Stimulated activated CD4-positive, alpha-beta T cell treated with anti-CD3 and anti-CD28 coated beads, Interleukin-12 subunit alpha, Interleukin-12 subunit beta, amount 100 ng/mL, for 4 hours (primary cell): ENCODE results near the gene BCL7A.
"Not testable (repeated sequence)": the region's sequence is repeated elsewhere in the genome, so short reads cannot be mapped to it uniquely, and the experiment has no call there.

Experiments
- DNase-seq: peaks from one replicate; pipeline ENCODE4 v3.0.0-alpha.2; 2020

The BCL7A gene

DNA sequence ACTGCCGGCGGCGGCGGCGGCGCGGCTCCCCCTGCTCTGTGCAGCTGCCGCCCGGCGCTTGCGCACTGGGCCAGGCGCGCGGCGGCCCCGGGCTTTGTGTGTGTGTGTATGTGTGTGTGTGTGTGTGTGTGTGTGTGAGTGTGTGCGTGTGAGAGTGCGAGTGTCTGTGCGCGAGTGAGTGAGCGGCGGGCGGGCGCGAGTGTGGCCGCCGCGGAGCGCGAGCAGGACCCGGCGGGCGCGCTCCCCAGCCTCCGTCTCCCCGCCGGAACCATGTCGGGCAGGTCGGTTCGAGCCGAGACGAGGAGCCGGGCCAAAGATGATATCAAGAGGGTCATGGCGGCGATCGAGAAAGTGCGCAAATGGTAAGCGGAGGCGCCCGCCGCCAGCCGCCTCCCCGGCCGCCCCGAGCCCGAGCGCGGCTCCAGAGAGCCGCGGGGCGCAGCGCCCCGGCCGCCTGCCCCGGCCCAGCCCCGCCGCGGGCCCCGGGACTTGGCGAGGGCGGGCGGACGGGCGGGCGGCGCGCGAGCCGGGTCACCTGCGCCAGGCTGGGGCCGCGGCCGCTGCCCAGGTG, at the start of gene BCL7A:
Gene BCL7A (plus strand): TSS at position 63 of the 571 bp plus-strand sequence. CDS start 208 bp downstream, at position 271.
- DNase-seq, result peak; percentile 62

GRCh38 chr12:121974026-121974985, 47.4 kb upstream of the BCL7A start:
- DNase-seq, result no peak

DNA sequence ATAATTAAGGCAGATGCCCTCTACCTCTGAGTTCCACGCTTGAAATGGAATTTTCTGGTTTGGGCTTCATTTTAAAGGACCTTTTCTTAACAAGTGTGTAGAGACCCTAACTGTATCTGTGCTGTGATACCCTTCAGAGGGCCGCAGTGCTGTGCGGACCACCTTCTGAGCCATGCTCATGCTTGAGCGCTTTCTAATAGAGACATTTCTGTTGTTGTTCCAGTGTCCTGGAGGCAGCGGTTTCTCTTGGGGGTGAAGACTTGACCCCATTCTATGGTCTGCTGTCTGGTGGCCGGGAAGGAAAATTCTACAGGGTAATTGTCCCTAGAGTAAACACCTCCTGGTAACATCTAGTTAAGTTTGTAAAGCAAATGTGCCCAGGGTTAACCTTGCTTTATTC, 46.7 kb upstream of the BCL7A start:
- no peak for DNase-seq

- DNase-seq, result no peak
Measured at GRCh38 chr12:121976950-121977349, 44.7 kb upstream of the BCL7A start.

DNA sequence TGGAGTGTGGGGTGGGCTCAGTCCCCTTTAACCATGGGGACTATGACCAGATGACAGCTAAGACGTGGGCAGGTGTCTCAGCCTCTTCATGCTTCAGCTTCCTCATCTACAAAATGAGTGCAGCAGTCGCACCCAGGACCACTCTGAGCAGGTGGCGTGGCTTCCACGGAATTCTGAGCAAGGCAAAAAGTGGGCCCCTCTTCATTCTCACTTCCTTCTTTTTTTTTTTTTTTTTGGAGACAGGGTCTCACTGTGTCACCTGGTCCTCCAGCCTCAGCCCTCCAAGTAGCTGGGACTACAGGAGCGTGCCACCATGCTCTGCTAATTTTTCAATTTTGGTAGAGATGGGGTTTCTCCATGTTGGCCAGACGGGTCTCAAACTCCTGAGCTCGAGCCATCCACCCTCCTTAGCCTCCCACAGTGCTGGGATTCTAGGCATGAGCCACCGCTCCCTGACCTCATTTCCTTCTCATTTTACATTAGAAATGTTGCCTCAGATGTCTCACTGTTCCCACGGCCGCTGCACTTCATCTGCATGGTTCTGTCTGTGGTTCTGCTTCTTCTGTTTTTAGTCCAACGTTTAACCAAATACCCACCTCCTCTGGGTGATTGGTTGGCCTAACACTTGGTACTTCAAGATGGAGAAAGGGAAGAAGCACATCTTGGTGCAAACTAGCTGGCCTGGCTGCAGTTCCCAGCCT, 41.3 kb upstream of the BCL7A start:
- no peak for DNase-seq

DNA sequence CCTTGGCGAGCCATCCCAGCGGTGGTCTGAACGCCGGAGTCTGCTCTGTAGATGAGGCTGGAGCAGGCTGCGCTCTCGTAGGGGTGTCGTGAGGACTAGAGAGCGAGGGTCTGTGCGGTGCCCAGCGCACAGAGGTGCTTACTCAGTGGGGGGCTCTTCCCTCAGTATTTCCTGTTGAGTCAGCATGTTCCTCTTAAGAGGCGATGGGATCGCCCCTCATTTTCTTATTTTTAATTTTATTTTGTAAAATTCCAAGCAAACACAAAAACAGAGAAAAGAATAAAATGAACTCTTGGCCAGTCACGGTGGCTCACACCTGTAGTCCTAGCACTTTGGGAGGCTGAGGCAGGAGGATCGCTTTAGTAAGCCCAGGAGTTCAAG, 40.8 kb upstream of the BCL7A start:
- DNase-seq, result no peak

GRCh38 chr12:121981456-121981855, 40.2 kb upstream of the BCL7A start:
- DNase-seq, result no peak

DNA sequence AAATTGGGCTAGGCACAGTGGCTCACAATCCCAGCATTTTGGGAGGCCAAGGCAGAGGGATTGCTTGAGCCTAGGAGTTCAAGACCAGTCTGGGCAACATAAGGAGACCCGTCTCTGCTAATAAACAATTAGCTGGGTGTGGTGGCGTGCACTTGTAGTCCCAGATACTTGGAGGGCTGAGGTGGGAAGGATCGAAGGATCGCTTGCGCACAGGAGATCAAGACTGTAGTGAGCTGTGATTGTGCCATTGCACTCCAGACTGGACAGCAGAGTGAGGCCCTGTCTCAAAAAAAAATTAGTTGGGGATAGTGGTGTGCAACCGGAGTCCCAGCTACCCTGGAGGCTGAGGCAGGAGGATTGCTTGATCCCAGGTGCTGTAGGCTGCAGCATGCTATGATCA, 38.7 kb upstream of the BCL7A start:
- DNase-seq, result no peak

- no peak for DNase-seq
Measured at GRCh38 chr12:121983536-121984210, 38.0 kb upstream of the BCL7A start.

- no peak for DNase-seq
Measured at GRCh38 chr12:121986489-121987245, 35.0 kb upstream of the BCL7A start.

- not testable (repeated sequence) for DNase-seq
Measured at GRCh38 chr12:121988519-121988918, 33.2 kb upstream of the BCL7A start.

DNA sequence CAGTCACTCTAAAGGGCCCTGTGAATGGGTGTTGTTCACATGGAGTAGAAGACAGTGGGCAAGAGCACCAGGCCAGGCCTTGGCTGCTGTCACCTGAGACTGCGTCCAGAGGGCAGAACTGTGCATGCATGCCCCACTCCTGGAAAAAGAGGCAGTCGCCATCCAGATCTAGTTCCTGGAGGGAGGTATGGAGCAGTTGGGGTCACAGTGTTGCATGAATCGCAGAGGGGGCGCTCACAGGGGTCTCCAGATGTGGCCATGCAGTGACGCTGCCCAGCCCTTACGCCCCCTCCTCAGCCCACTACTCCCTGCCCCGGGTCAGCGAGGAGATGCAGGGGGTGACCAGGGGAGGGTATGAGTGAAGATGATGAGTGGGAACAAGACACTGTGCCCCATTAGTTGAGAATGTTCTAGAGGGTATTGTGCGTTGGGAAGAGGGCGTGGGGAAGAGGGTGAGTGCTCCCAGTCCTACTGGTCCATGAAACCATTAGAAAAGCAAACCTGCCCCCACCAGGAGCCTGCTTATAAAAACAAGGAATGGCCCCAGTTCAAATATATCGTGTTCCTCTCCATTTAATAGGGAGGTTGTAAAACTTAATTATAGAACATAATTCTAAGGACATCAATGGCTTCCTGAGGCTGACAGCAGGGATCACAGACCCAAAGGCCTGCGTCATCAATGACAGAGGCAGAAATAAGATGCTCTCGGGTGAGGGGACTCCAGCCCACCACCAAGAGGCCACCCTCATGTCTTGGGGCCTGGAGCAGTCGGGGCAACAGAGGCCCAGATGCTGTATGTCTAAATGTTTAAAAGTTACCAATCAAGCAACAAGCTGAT, 32.2 kb upstream of the BCL7A start:
- no peak for DNase-seq

DNA sequence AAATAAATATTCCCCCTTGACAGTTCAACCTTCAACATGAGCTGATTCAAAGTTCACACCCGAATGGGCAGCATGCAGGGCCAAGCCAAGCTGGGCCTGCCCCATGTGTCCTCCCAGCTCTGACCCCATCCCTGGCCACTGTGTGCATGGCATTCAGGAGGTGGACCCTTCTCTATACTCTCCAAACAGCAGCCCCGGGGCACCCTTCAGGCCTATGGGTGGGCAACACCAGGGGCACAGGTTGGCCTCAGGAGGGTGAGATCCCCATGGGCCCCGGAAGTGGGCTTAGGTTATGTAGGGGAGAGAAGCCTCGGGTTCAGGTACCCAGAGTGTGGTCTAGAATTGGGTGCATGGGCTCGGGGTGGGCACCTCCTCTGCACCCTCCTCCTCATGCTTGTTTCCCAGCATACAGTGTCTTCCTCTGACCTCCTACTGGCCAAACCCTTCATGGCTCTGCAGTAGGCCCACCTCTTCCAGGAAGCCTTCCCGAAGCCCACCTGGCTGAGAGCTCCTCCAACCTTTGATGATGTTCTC, 31.5 kb upstream of the BCL7A start:
- no peak for DNase-seq

DNA sequence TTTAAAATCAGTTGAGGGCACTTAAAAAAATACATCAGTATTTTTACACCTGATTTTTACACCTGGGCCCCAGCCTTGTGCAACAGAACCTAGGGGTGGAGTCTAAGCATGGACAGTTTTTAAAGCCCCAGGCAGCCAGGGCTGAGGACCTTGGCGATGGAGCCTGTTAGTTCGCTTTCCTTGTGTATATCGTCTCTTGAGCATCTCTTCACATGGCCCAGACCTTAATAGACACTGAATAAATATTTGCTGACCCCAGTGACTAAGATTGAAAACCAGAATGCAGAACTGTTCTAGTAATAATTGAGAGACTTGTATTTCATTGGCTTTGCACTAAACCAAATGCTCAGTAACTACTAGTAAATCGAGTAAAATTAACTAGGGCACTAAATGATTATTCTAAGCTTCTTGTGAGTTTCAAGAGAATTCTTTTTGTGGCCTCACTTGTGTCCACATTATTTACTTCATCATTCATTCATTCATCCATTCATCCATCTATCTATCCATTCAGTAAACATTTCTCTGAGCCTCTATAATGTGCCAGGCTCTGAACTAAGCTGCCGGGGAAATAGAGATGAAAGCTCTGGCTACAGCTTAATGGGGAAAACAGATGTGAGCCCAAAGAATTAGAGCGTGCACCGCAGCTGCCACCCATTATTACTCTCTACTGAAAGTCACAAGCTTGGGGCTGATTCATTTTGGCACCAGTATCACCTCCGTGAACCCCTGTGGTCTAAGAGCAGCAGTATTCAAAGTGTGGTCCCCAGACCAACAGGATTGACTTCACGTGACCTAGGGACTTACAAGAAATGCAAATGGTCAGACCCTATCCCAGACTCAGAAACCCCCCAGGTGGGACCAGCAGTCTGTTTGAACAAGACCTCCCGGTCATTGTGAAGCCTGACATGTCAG, 30.7 kb upstream of the BCL7A start:
- no peak for DNase-seq

DNA sequence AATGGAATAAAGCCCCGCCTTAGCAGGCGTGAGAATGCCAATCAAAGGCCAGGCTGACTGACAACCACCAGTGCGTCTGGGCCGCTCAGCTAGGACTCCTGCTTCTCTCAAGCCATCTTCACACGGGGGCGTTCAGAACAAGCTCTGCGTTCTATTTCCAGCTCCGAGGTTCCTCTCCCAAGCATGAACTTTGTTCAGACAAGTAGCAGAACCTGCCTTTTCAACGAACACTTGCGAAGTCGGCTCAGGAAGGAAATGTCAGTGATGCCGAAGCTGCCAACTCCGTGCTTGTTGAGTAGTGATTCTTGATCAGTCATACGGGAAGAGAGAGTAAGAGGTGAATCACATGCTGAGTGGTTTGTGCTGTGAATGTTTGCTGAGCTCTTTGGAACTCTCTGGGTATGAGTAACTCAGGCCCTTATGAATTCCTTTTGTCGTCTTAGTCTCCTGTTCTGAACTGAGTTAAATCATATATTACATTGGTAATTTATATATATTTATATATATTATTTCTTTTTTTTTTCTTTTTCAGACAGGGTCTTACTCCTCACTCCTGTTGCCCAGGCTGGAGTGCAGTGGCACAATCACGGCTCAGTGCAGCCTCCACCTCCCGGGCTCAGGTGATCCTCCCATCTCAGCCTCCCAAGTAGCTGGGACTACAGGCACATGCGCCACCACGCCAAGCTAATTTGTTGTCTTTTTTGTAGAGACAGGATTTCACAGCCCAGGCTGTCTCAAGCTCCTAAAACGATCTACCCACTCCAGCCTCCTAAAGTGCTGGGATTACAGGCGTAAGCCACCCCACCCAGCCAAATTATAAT, 29.4 kb upstream of the BCL7A start:
- DNase-seq, result peak; percentile 49

GRCh38 chr12:121996050-121996944, 25.4 kb upstream of the BCL7A start:
- no peak for DNase-seq

DNA sequence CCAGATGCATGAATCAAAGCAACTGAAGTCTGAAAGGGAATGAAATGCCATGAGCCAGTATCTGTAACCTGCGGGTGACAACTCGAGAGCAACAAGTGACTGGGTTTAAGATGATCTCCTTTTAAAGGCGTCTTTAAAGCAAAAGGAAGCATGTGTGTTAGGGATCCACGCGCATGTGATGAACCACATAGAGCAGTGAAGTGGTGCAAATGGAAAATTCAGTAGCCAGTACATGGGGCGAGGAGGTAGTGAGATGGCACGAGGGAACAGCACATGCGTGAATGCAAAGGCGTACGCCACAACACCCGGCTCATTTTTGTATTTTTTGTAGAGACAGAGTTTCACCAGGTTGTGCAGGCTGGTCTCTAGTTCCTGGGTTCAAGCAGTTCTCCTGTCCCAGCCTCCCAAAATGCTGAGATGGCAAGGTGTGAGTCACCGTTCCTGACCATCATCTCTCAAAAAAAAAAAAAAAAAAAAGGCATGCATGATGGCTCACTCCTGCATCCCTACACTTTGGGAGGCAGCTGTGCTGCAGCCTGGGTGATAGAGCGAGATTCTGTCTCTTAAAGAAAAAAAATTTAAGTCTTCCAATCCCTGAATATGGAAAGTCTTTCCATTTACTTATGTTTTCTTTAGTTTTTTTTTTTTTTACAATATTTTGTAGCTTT, 24.6 kb upstream of the BCL7A start:
- no peak for DNase-seq
